Keratinocyte (primary cell): ENCODE results near the gene TNNT3. TPM values are rescaled to one million over a fixed set of nuclear protein-coding genes. Genes with fewer than 3 reads are reported as not detected.

ENCODE experiments used
- DNase-seq: peaks from one replicate; pipeline ENCODE4 v3.0.0-alpha.2; 2011; ENCODE audit warnings: low read depth, missing footprints, low spot score
- FAIRE-seq: peaks from 2 replicates; lab custom pipeline; 2011; peaks lifted over from hg19 to GRCh38; lab: Jason Lieb, UNC
- H2AFZ ChIP-seq: 2 replicates; pipeline ENCODE4 v1.6.0; 2012; ENCODE audit warnings: low read length, control low read depth, inconsistent platforms; ENCODE audit not compliant: control insufficient read depth
- H3K27ac ChIP-seq: 2 replicates; pipeline ENCODE4 v1.5.1; 2011; ENCODE audit warnings: low read length; ENCODE audit not compliant: control insufficient read depth, insufficient read depth
- H3K27me3 ChIP-seq: 3 replicates; pipeline ENCODE4 v1.6.0; 2011; ENCODE audit warnings: low read length; ENCODE audit not compliant: control insufficient read depth, insufficient read depth; ENCODE audit errors: extremely low read depth
- H3K36me3 ChIP-seq, 2 experiments: 2 replicates in 1 of 2; 3 replicates in 1 of 2; pipeline ENCODE4 v1.5.1; 2011; ENCODE audit warnings: low read length in 2 of 2, mild to moderate bottlenecking in 1 of 2; ENCODE audit not compliant: control insufficient read depth in 2 of 2, insufficient read depth in 2 of 2; ENCODE audit errors: extremely low read depth in 1 of 2
- H3K4me1 ChIP-seq: 3 replicates; pipeline ENCODE4 v1.5.1; 2011; ENCODE audit warnings: low read length; ENCODE audit not compliant: control insufficient read depth, insufficient read depth; ENCODE audit errors: extremely low read depth
- H3K4me2 ChIP-seq: 3 replicates; pipeline ENCODE4 v1.6.0; 2011; ENCODE audit warnings: low read depth, low read length; ENCODE audit not compliant: control insufficient read depth, insufficient read depth; ENCODE audit errors: extremely low read depth
- H3K4me3 ChIP-seq, 3 experiments: fragments of 200-600 bp in 1 of 3; sonication (generic) in 1 of 3; 2 replicates in 2 of 3; 3 replicates in 1 of 3; pipeline ENCODE4 v1.5.1; 2011 to 2016; ENCODE audit warnings: low read length in 3 of 3, mild to moderate bottlenecking in 3 of 3, control low read depth in 2 of 3, inconsistent platforms in 1 of 3, low read depth in 1 of 3, mixed read lengths in 1 of 3, mixed run types in 1 of 3, moderate library complexity in 1 of 3; ENCODE audit not compliant: control insufficient read depth in 2 of 3, insufficient read depth in 2 of 3; ENCODE audit errors: extremely low read depth in 1 of 3
- H3K79me2 ChIP-seq: 2 replicates; pipeline ENCODE4 v1.6.0; 2012; ENCODE audit warnings: low read length; ENCODE audit not compliant: control insufficient read depth, insufficient read depth
- H3K9ac ChIP-seq: 3 replicates; pipeline ENCODE4 v1.6.0; 2011; ENCODE audit warnings: low read length; ENCODE audit not compliant: control insufficient read depth, insufficient read depth; ENCODE audit errors: extremely low read depth
- H3K9me1 ChIP-seq: 3 replicates; pipeline ENCODE4 v1.6.0; 2011; ENCODE audit warnings: low read length; ENCODE audit not compliant: control insufficient read depth, insufficient read depth; ENCODE audit errors: extremely low read depth
- H3K9me3 ChIP-seq: 2 replicates; pipeline ENCODE4 v1.5.1; 2012; ENCODE audit warnings: low read depth, low read length; ENCODE audit not compliant: control insufficient read depth
- H4K20me1 ChIP-seq: 3 replicates; pipeline ENCODE4 v1.6.0; 2011; ENCODE audit warnings: low read length; ENCODE audit not compliant: control insufficient read depth, insufficient read depth; ENCODE audit errors: extremely low read depth
- CTCF ChIP-seq, 3 experiments: IDR thresholded peaks in 1 of 3; conservative IDR thresholded peaks in 1 of 3; optimal IDR thresholded peaks in 1 of 3; 2 replicates in 2 of 3; 3 replicates in 1 of 3; pipeline versions ENCODE3 to v1.5.1; 2011; ENCODE audit warnings: low read length in 3 of 3, mild to moderate bottlenecking in 3 of 3, moderate library complexity in 2 of 3, control low read depth in 1 of 3, inconsistent platforms in 1 of 3; ENCODE audit not compliant: insufficient read depth in 2 of 3; ENCODE audit errors: extremely low read depth in 1 of 3
- EZH2 ChIP-seq: IDR thresholded peaks from one replicate; pipeline ENCODE4 v1.6.1; 2012; ENCODE audit warnings: inconsistent platforms, mild to moderate bottlenecking, low read length, moderate library complexity
- dilution Hi-C: fragments of 300-500 bp; cut with MboI; formaldehyde crosslinking; loops from one replicate; pipeline ENCODE4 v1.7.0; 2020; ENCODE audit warnings: low sequenced_read_pairs; ENCODE audit not compliant: extremely low pct_ligation_motif_present
- polyA plus RNA-seq, 5 experiments: library from polyadenylated mRNA; depleted of rRNA in 3 of 5; stranded (reverse) in 3 of 5; stranded (forward) in 1 of 5; unstranded in 1 of 5; fragments of >200 nt; gene quantifications; 1 replicate in 1 of 5; 2 replicates in 3 of 5; 3 replicates in 1 of 5; pipeline versions ENCODE4 v1.2.1 to v1.2.3, GENCODE V29; 2011 to 2012; ENCODE audit warnings: missing spikeins in 2 of 5, low read depth in 1 of 5, low replicate concordance in 1 of 5

The TNNT3 gene
- polyA plus RNA-seq, 1 donor (not counting 4 experiments of a cell fraction or from before 2014, with no cell fraction given): 0.09 TPM

DNA sequence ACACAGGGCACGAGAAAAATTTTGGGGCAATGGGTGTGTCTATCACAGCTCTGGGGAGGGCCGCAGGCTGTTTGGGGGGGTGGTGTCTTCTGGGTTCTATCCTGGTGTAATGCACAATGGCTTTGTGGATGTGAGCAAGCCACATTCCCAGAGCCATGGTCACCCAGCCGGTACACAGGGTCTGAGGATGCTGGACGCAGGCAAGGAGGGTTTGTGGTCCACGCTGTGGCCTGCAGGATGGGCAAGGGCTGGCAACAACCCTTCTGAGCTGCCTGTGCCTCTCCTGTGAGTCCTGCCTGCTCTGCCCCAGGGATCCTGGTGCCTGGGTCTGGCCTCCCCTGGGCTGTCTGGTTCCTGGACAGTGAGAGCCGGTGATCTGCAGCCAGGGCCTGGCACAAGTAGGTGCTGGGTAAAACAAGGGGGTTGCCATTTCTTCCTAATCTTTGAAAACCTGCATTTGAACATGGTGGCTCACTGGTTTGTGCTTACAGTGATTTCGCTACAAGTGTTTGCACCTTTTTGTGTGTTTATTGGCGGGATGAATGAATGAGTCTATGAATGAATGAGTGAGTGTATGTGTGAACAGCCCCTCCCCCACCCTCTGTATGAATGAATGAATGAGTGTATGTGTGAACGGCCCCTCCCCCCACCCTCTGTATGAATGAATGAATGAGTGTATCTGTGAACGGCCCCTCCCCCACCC is 23.2 kb downstream of the TNNT3 start:
- Histone ChIP-seq H3K9me3 (no peaks in the 10 kb centered on the region), H3K36me3 (no peaks in the 10 kb centered on the region), H2AFZ (no peak overlapping the region), H3K27me3 (no peaks in the 10 kb centered on the region), H3K9ac (no peak overlapping the region), H3K4me2 (no peak overlapping the region), H3K9me1 (no peaks in the 10 kb centered on the region), H3K27ac (no peak overlapping the region), H3K79me2 (no peaks in the 10 kb centered on the region), H3K4me3 (no peak overlapping the region), H4K20me1 (no peaks in the 10 kb centered on the region), H3K4me1 (peaks cover 15% of the 10 kb centered on the region)
- no peak for DNase-seq
- TF ChIP-seq CTCF (optimal IDR thresholded peaks at IDR 0.05 in 1 of 3, IDR thresholded peaks at IDR 0.05 in 1 of 3, conservative IDR thresholded peaks at IDR 0.05 in 1 of 3; ENCODE audit: extremely low read depth in 1 of 3, insufficient read depth in 2 of 3, low read length in 3 of 3) (no peak), EZH2 (no peak)
- no peak for FAIRE-seq
- dilution Hi-C loops: no loop called here

- H3K36me3 ChIP-seq: no peaks in the 10 kb centered on the region
- H2AFZ ChIP-seq: peak overlapping the region; percentile 69
- FAIRE-seq (peak; percentile 29), DNase-seq (peak; percentile 2)
- H3K4me2 ChIP-seq: peak overlapping the region; percentile 63
- H3K9me1 ChIP-seq: no peaks in the 10 kb centered on the region
- TF ChIP-seq EZH2: no peak
- H3K4me3 ChIP-seq: peak overlapping the region in 2 of 3 experiments; percentile 5 to 46
- no peak overlapping the region for H3K9ac ChIP-seq
- no peaks in the 10 kb centered on the region for H3K9me3 ChIP-seq
- H3K27ac ChIP-seq: peak overlapping the region; percentile 0
- H3K27me3 ChIP-seq: no peaks in the 10 kb centered on the region
- H3K79me2 ChIP-seq: no peaks in the 10 kb centered on the region
- dilution Hi-C loops: no loop called here
- H4K20me1 ChIP-seq: no peaks in the 10 kb centered on the region
- peaks cover 15% of the 10 kb centered on the region for H3K4me1 ChIP-seq
Measured at GRCh38 chr11:1943576-1943975, 24.1 kb downstream of the TNNT3 start.

DNA sequence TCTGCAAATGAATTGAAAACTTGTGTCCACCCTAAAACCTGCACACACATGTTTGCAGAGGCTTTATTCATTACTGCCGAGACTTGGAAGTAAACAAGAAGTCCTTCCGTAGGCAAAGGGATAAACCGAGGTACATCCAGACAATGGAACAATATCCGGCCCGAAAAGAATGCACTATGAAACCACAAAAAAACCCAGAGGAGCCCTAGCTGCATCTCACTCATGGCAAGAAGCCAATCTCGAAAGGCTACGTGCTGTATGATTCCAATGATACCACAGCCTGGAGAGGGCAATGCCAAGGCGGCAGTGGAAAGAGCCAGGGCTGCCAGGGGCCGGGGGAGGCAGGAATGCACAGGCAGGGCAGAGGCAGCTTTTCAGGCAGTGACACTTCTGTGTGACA is 24.5 kb downstream of the TNNT3 start:
- no peaks in the 10 kb centered on the region for H3K79me2 ChIP-seq
- no peaks in the 10 kb centered on the region for H3K36me3 ChIP-seq
- no peaks in the 10 kb centered on the region for H3K27me3 ChIP-seq
- peak overlapping the region in 2 of 3 experiments; percentile 2 to 46 for H3K4me3 ChIP-seq
- peaks cover 15% of the 10 kb centered on the region for H3K4me1 ChIP-seq
- H3K9me3 ChIP-seq: no peaks in the 10 kb centered on the region
- H4K20me1 ChIP-seq: no peaks in the 10 kb centered on the region
- no peak overlapping the region for H3K27ac ChIP-seq
- H3K9me1 ChIP-seq: no peaks in the 10 kb centered on the region
- no peak for TF ChIP-seq CTCF (optimal IDR thresholded peaks at IDR 0.05 in 1 of 3, IDR thresholded peaks at IDR 0.05 in 1 of 3, conservative IDR thresholded peaks at IDR 0.05 in 1 of 3; ENCODE audit: extremely low read depth in 1 of 3, insufficient read depth in 2 of 3, low read length in 3 of 3)
- no peak for TF ChIP-seq EZH2
- H2AFZ ChIP-seq: no peak overlapping the region
- H3K9ac ChIP-seq: no peak overlapping the region
- FAIRE-seq: peak; percentile 84
- peak overlapping the region; percentile 63 for H3K4me2 ChIP-seq
- peak; percentile 28 for DNase-seq
- dilution Hi-C loops: no loop called here
